ENCODE results near the gene SARNP. TPM values are rescaled to one million over a fixed set of nuclear protein-coding genes. Genes with fewer than 3 reads are reported as not detected.

SARNP gene
- total RNA-seq, 1 donor from 2014 or later, result 68.7 TPM

- TF ChIP-seq CTCF (IDR thresholded peaks at IDR 0.05; ENCODE audit: insufficient read depth, low read length, severe bottlenecking), result no peak
- FAIRE-seq (no peak), DNase-seq (ENCODE audit: low read depth) (no peak)
Observed at GRCh38 chr12:55861396-55861795, 43.9 kb upstream of the SARNP start.

GRCh38 chr12:55852740-55853139 lies 35.2 kb upstream of the SARNP start:
- no peak for TF ChIP-seq CTCF (IDR thresholded peaks at IDR 0.05; ENCODE audit: insufficient read depth, low read length, severe bottlenecking)
- DNase-seq (ENCODE audit: low read depth) (no peak), FAIRE-seq (no peak)
- no peaks in the 10 kb centered on the region for H3K36me3 ChIP-seq (ENCODE audit: control insufficient read depth, insufficient read depth, low read length)
- no peaks in the 10 kb centered on the region for H3K27me3 ChIP-seq (ENCODE audit: control insufficient read depth, insufficient read depth, low read length)
- no peak overlapping the region for H3K4me3 ChIP-seq (ENCODE audit: low read depth, low read length)

More at GRCh38 chr12:55861396-55861795, 43.9 kb upstream of the SARNP start:
- Histone ChIP-seq H3K27me3 (ENCODE audit: control insufficient read depth, insufficient read depth, low read length) (no peaks in the 10 kb centered on the region), H3K36me3 (ENCODE audit: control insufficient read depth, insufficient read depth, low read length) (no peaks in the 10 kb centered on the region), H3K4me3 (ENCODE audit: low read depth, low read length) (no peak overlapping the region)

GRCh38 chr12:55850893-55851292 lies 33.4 kb upstream of the SARNP start:
- no peaks in the 10 kb centered on the region for H3K27me3 ChIP-seq (ENCODE audit: control insufficient read depth, insufficient read depth, low read length)
- no peak for DNase-seq (ENCODE audit: low read depth)
- FAIRE-seq, result no peak
- H3K36me3 ChIP-seq (ENCODE audit: control insufficient read depth, insufficient read depth, low read length), result no peaks in the 10 kb centered on the region
- TF ChIP-seq CTCF (IDR thresholded peaks at IDR 0.05; ENCODE audit: insufficient read depth, low read length, severe bottlenecking), result no peak
- H3K4me3 ChIP-seq (ENCODE audit: low read depth, low read length), result no peak overlapping the region

GRCh38 chr12:55850401-55850800 lies 32.9 kb upstream of the SARNP start:
- Histone ChIP-seq H3K36me3 (ENCODE audit: control insufficient read depth, insufficient read depth, low read length) (no peaks in the 10 kb centered on the region), H3K27me3 (ENCODE audit: control insufficient read depth, insufficient read depth, low read length) (no peaks in the 10 kb centered on the region), H3K4me3 (ENCODE audit: low read depth, low read length) (no peak overlapping the region)
- DNase-seq (ENCODE audit: low read depth) (no peak), FAIRE-seq (no peak)
- no peak for TF ChIP-seq CTCF (IDR thresholded peaks at IDR 0.05; ENCODE audit: insufficient read depth, low read length, severe bottlenecking)

GRCh38 chr12:55849616-55850343 lies 32.3 kb upstream of the SARNP start:
- FAIRE-seq, result no peak

More at GRCh38 chr12:55849616-55850343, 32.3 kb upstream of the SARNP start:
- Histone ChIP-seq H3K36me3 (ENCODE audit: control insufficient read depth, insufficient read depth, low read length) (no peaks in the 10 kb centered on the region), H3K27me3 (ENCODE audit: control insufficient read depth, insufficient read depth, low read length) (no peaks in the 10 kb centered on the region), H3K4me3 (ENCODE audit: low read depth, low read length) (no peak overlapping the region)
- no peak for DNase-seq (ENCODE audit: low read depth)
- no peak for TF ChIP-seq CTCF (IDR thresholded peaks at IDR 0.05; ENCODE audit: insufficient read depth, low read length, severe bottlenecking)
